Measurements from ENCODE around the gene FAAP20. TPM values are rescaled to one million over a fixed set of nuclear protein-coding genes. Genes with fewer than 3 reads are reported as not detected.

The FAAP20 gene
- polyA plus RNA-seq, 1 donor from 2014 or later, result 45.3 TPM

DNA sequence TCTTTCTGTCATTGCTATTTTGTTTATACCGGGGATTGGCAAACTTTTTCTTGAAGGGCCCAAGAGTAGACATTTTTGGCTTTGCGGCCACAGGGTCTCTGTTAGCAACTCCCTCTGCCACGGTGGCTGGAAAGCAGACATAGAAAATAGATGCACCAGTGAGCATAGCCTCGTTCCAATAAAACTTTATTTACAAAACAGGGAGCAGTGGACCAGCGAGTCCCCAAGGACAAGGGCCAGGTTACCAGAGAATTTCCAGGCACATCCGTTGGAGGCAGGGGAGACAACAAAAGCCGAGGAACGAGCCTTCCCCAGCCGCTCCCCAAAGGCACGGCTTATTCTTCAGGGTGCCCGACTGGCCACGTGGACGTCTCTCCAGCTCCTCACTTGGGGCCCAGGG lies 26.5 kb downstream of the FAAP20 start:
- Histone ChIP-seq H3K79me2 (replicated peaks; ENCODE audit: insufficient read depth, low read length) (no peaks in the 10 kb centered on the region), H3K4me2 (ENCODE audit: low read length) (no peak overlapping the region), H3K27ac (ENCODE audit: low read length) (no peak overlapping the region), H4K20me1 (ENCODE audit: insufficient read depth) (no peaks in the 10 kb centered on the region), H3K27me3 (ENCODE audit: insufficient read depth, low read depth, low read length) (no peaks in the 10 kb centered on the region), H3F3A (ENCODE audit: insufficient read depth, low read length, poor library complexity, severe bottlenecking) (no peaks in the 10 kb centered on the region), H3K9ac (ENCODE audit: low read length) (no peak overlapping the region), H3K36me3 (ENCODE audit: insufficient read depth, low read length) (no peaks in the 10 kb centered on the region), H3K4me3 (ENCODE audit: low read length) (no peak overlapping the region), H2AFZ (ENCODE audit: low read depth, low read length) (no peak overlapping the region), H3K9me3 (ENCODE audit: low read length) (no peaks in the 10 kb centered on the region), H3K9me2 (ENCODE audit: insufficient read depth, low read length) (no peaks in the 10 kb centered on the region)
- TF ChIP-seq, protein P1, sequence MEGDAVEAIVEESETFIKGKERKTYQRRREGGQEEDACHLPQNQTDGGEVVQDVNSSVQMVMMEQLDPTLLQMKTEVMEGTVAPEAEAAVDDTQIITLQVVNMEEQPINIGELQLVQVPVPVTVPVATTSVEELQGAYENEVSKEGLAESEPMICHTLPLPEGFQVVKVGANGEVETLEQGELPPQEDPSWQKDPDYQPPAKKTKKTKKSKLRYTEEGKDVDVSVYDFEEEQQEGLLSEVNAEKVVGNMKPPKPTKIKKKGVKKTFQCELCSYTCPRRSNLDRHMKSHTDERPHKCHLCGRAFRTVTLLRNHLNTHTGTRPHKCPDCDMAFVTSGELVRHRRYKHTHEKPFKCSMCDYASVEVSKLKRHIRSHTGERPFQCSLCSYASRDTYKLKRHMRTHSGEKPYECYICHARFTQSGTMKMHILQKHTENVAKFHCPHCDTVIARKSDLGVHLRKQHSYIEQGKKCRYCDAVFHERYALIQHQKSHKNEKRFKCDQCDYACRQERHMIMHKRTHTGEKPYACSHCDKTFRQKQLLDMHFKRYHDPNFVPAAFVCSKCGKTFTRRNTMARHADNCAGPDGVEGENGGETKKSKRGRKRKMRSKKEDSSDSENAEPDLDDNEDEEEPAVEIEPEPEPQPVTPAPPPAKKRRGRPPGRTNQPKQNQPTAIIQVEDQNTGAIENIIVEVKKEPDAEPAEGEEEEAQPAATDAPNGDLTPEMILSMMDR (IDR thresholded peaks at IDR 0.05; ENCODE audit: poor library complexity, severe bottlenecking), result no peak
- no peak for TF ChIP-seq SMC3 (conservative IDR thresholded peaks at IDR 0.05; ENCODE audit: poor library complexity)
- TF ChIP-seq RAD21 (conservative IDR thresholded peaks at IDR 0.05), result no peak

DNA sequence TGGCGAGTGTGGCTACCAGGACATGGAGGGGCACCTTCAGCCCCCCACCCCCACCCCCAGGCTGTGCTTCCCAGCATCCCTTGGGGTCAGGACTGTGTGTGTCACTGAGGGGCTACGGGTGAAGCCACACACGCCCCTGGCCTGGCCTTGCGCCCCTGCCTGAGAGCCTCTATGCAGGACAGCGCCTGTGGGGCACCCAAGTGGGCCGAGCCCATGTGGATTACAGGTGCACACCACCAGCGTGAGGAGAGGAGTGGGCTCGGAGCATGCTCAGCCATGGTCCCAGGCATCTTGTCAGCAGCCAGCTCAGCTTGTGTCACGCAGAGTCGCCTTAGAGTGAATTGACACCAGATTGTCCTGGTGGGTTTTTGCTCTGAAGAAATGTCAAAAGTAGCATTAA lies 27.9 kb downstream of the FAAP20 start:
- H3K4me2 ChIP-seq (ENCODE audit: low read length), result no peak overlapping the region
- H3K36me3 ChIP-seq (ENCODE audit: insufficient read depth, low read length), result no peaks in the 10 kb centered on the region
- H3K9ac ChIP-seq (ENCODE audit: low read length), result no peak overlapping the region
- H3F3A ChIP-seq (ENCODE audit: insufficient read depth, low read length, poor library complexity, severe bottlenecking), result no peaks in the 10 kb centered on the region
- TF ChIP-seq TAF1 (IDR thresholded peaks at IDR 0.05; ENCODE audit: low read depth) (no peak), POLR2AphosphoS5 (IDR thresholded peaks at IDR 0.05) (no peak), EP300 (conservative IDR thresholded peaks at IDR 0.05; ENCODE audit: poor library complexity, severe bottlenecking) (no peak), EZH2 (IDR thresholded peaks at IDR 0.05; ENCODE audit: borderline replicate concordance, insufficient read depth, low read length, poor library complexity, severe bottlenecking) (no peak), RAD21 (conservative IDR thresholded peaks at IDR 0.05) (no peak), MXI1 (conservative IDR thresholded peaks at IDR 0.05; ENCODE audit: poor library complexity, severe bottlenecking) (no peak)
- H2AFZ ChIP-seq (ENCODE audit: low read depth, low read length), result no peak overlapping the region
- H3K9me3 ChIP-seq (ENCODE audit: low read length), result no peaks in the 10 kb centered on the region
- no peak overlapping the region for H3K4me3 ChIP-seq (ENCODE audit: low read length)
- no peaks in the 10 kb centered on the region for H3K27me3 ChIP-seq (ENCODE audit: insufficient read depth, low read depth, low read length)
- H3K27ac ChIP-seq (ENCODE audit: low read length), result no peak overlapping the region
- no peaks in the 10 kb centered on the region for H3K9me2 ChIP-seq (ENCODE audit: insufficient read depth, low read length)
- no peaks in the 10 kb centered on the region for H4K20me1 ChIP-seq (ENCODE audit: insufficient read depth)
- H3K79me2 ChIP-seq (replicated peaks; ENCODE audit: insufficient read depth, low read length), result no peaks in the 10 kb centered on the region

- no peak for TF ChIP-seq MXI1 (conservative IDR thresholded peaks at IDR 0.05; ENCODE audit: poor library complexity, severe bottlenecking)
- no peak for TF ChIP-seq SMC3 (conservative IDR thresholded peaks at IDR 0.05; ENCODE audit: poor library complexity)
- TF ChIP-seq, protein P1 (IDR thresholded peaks at IDR 0.05; ENCODE audit: poor library complexity, severe bottlenecking), result no peak
- no peak for TF ChIP-seq EP300 (conservative IDR thresholded peaks at IDR 0.05; ENCODE audit: poor library complexity, severe bottlenecking)
- no peak for TF ChIP-seq TAF1 (IDR thresholded peaks at IDR 0.05; ENCODE audit: low read depth)
- TF ChIP-seq, protein P2, sequence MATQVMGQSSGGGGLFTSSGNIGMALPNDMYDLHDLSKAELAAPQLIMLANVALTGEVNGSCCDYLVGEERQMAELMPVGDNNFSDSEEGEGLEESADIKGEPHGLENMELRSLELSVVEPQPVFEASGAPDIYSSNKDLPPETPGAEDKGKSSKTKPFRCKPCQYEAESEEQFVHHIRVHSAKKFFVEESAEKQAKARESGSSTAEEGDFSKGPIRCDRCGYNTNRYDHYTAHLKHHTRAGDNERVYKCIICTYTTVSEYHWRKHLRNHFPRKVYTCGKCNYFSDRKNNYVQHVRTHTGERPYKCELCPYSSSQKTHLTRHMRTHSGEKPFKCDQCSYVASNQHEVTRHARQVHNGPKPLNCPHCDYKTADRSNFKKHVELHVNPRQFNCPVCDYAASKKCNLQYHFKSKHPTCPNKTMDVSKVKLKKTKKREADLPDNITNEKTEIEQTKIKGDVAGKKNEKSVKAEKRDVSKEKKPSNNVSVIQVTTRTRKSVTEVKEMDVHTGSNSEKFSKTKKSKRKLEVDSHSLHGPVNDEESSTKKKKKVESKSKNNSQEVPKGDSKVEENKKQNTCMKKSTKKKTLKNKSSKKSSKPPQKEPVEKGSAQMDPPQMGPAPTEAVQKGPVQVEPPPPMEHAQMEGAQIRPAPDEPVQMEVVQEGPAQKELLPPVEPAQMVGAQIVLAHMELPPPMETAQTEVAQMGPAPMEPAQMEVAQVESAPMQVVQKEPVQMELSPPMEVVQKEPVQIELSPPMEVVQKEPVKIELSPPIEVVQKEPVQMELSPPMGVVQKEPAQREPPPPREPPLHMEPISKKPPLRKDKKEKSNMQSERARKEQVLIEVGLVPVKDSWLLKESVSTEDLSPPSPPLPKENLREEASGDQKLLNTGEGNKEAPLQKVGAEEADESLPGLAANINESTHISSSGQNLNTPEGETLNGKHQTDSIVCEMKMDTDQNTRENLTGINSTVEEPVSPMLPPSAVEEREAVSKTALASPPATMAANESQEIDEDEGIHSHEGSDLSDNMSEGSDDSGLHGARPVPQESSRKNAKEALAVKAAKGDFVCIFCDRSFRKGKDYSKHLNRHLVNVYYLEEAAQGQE (IDR thresholded peaks at IDR 0.05; ENCODE audit: borderline replicate concordance), result no peak
- TF ChIP-seq POLR2AphosphoS5 (IDR thresholded peaks at IDR 0.05), result no peak
- TF ChIP-seq EZH2 (IDR thresholded peaks at IDR 0.05; ENCODE audit: borderline replicate concordance, insufficient read depth, low read length, poor library complexity, severe bottlenecking), result no peak
- TF ChIP-seq RAD21 (conservative IDR thresholded peaks at IDR 0.05), result no peak
- Histone ChIP-seq H3K9me3 (ENCODE audit: low read length) (no peaks in the 10 kb centered on the region), H3K9ac (ENCODE audit: low read length) (no peak overlapping the region), H3K27me3 (ENCODE audit: insufficient read depth, low read depth, low read length) (no peaks in the 10 kb centered on the region), H3K4me2 (ENCODE audit: low read length) (no peak overlapping the region), H3K4me3 (ENCODE audit: low read length) (no peak overlapping the region), H3K9me2 (ENCODE audit: insufficient read depth, low read length) (no peaks in the 10 kb centered on the region), H2AFZ (ENCODE audit: low read depth, low read length) (no peak overlapping the region), H3K79me2 (replicated peaks; ENCODE audit: insufficient read depth, low read length) (no peaks in the 10 kb centered on the region), H3K36me3 (ENCODE audit: insufficient read depth, low read length) (no peaks in the 10 kb centered on the region), H4K20me1 (ENCODE audit: insufficient read depth) (no peaks in the 10 kb centered on the region), H3K27ac (ENCODE audit: low read length) (no peak overlapping the region), H3F3A (ENCODE audit: insufficient read depth, low read length, poor library complexity, severe bottlenecking) (no peaks in the 10 kb centered on the region)
These were observed 28.3 kb downstream of the FAAP20 start for GRCh38 chr1:2166254-2166653.
